Ascending aorta (tissue), 2 donors: Measurements from ENCODE around the gene TMEM178B. TPM values are rescaled to one million over a fixed set of nuclear protein-coding genes. Genes with fewer than 3 reads are reported as not detected.

Experiments
- DNase-seq, 2 donors: peaks; one replicate each; pipeline ENCODE4 v3.0.0-alpha.2; 2019; ENCODE audit warnings: low spot score in 2 of 2
- H3K27ac ChIP-seq, 2 donors: fragments of 200-600 bp; sonication (generic); one replicate each; pipeline ENCODE4 v1.5.1; 2016 to 2017; ENCODE audit warnings: mild to moderate bottlenecking in 1 of 2
- H3K27me3 ChIP-seq: fragments of 200-600 bp; sonication (generic); one replicate; pipeline ENCODE4 v1.5.1; 2017
- H3K36me3 ChIP-seq, 2 donors: fragments of 200-600 bp; sonication (generic); one replicate each; pipeline ENCODE4 v1.5.1; 2016
- H3K4me1 ChIP-seq, 2 donors: fragments of 200-600 bp; sonication (generic); one replicate each; pipeline ENCODE4 v1.5.1; 2016 to 2017; ENCODE audit warnings: mild to moderate bottlenecking in 1 of 2
- H3K4me3 ChIP-seq, 2 donors: fragments of 200-600 bp; sonication (generic); one replicate each; pipeline ENCODE4 v1.5.1; 2016 to 2017; ENCODE audit warnings: mild to moderate bottlenecking in 1 of 2
- H3K9me3 ChIP-seq, 2 donors: fragments of 200-600 bp; sonication (generic); one replicate each; pipeline ENCODE4 v1.5.1; 2016
- CTCF ChIP-seq, 3 experiments: fragments of 200-600 bp in 2 of 3; fragments of 450-650 bp in 1 of 3; sonication (generic) in 2 of 3; IDR thresholded peaks; one replicate each; pipeline ENCODE4 v1.5.1; 2016 to 2019; ENCODE audit warnings: antibody characterized with exemption in 3 of 3, mild to moderate bottlenecking in 1 of 3, moderate library complexity in 1 of 3
- intact Hi-C: fragments of 100-400 bp; cut with DNase I; formaldehyde crosslinking; loops from one replicate; pipeline ENCODE4 v1.15.1; 2023
- total RNA-seq: library from RNA; depleted of rRNA; stranded (reverse); fragments of >200 nt; gene quantifications from one replicate; pipeline ENCODE4 v1.1.0, GENCODE V29; 2016

Gene TMEM178B
- total RNA-seq, 1 donor from 2014 or later: 1.9 TPM

- Histone ChIP-seq H3K36me3 (no peaks in the 10 kb centered on the region), H3K4me1 (no peaks in the 10 kb centered on the region), H3K27ac (no peak overlapping the region), H3K27me3 (no peaks in the 10 kb centered on the region), H3K9me3 (no peaks in the 10 kb centered on the region), H3K4me3 (no peak overlapping the region)
- DNase-seq: no peak
- intact Hi-C loops: no loop called here
- no peak for TF ChIP-seq CTCF (IDR thresholded peaks at IDR 0.05)
Observed at GRCh38 chr7:141151746-141152145, 77.9 kb downstream of the TMEM178B start.

GRCh38 chr7:141153231-141153630 is 79.4 kb downstream of the TMEM178B start:
- Histone ChIP-seq H3K36me3 (no peaks in the 10 kb centered on the region), H3K4me3 (no peak overlapping the region), H3K27me3 (no peaks in the 10 kb centered on the region), H3K9me3 (no peaks in the 10 kb centered on the region), H3K4me1 (no peaks in the 10 kb centered on the region), H3K27ac (no peak overlapping the region)
- DNase-seq: no peak
- intact Hi-C loops: no loop called here
- TF ChIP-seq CTCF (IDR thresholded peaks at IDR 0.05): no peak

GRCh38 chr7:141154131-141154732 is 80.4 kb downstream of the TMEM178B start:
- intact Hi-C loops: no loop called here
- H3K27me3 ChIP-seq: no peaks in the 10 kb centered on the region
- H3K4me3 ChIP-seq: no peak overlapping the region
- no peaks in the 10 kb centered on the region for H3K4me1 ChIP-seq
- no peak for TF ChIP-seq CTCF (IDR thresholded peaks at IDR 0.05)
- H3K36me3 ChIP-seq: no peaks in the 10 kb centered on the region
- H3K9me3 ChIP-seq: no peaks in the 10 kb centered on the region
- no peak overlapping the region for H3K27ac ChIP-seq
- DNase-seq: no peak

GRCh38 chr7:141156407-141156806 is 82.5 kb downstream of the TMEM178B start:
- no peaks in the 10 kb centered on the region for H3K36me3 ChIP-seq
- TF ChIP-seq CTCF (IDR thresholded peaks at IDR 0.05): no peak
- H3K4me1 ChIP-seq: no peaks in the 10 kb centered on the region
- intact Hi-C loops: no loop called here
- no peak overlapping the region for H3K4me3 ChIP-seq
- H3K27me3 ChIP-seq: no peaks in the 10 kb centered on the region
- no peak overlapping the region for H3K27ac ChIP-seq
- no peaks in the 10 kb centered on the region for H3K9me3 ChIP-seq
- DNase-seq: no peak

GRCh38 chr7:141157138-141157765 is 83.4 kb downstream of the TMEM178B start:
- TF ChIP-seq CTCF (IDR thresholded peaks at IDR 0.05): no peak
- Histone ChIP-seq H3K27me3 (no peaks in the 10 kb centered on the region), H3K9me3 (no peaks in the 10 kb centered on the region), H3K27ac (no peak overlapping the region), H3K4me3 (no peak overlapping the region), H3K4me1 (no peaks in the 10 kb centered on the region), H3K36me3 (no peaks in the 10 kb centered on the region)
- DNase-seq: no peak
- intact Hi-C loops: no loop called here
